MM.1S (cell line): ENCODE data around the gene PEAR1.

ENCODE experiments used
- DNase-seq: peaks from one replicate; pipeline ENCODE4 v3.0.0-alpha.2; 2015
- H2AFZ ChIP-seq: fragments of 300-600 bp; sonication (generic); 2 replicates; pipeline ENCODE4 v1.6.0; 2016; ENCODE audit warnings: antibody characterized with exemption, low read length
- H3F3A ChIP-seq: fragments of 300-600 bp; sonication (generic); 2 replicates; pipeline ENCODE4 v1.6.1; 2016; ENCODE audit warnings: mild to moderate bottlenecking, antibody characterized with exemption, low read length, moderate library complexity, mixed read lengths; ENCODE audit not compliant: insufficient read depth
- H3K27ac ChIP-seq: fragments of 300-600 bp; sonication (generic); 2 replicates; pipeline ENCODE4 v1.5.1; 2016; ENCODE audit warnings: mild to moderate bottlenecking, low read length
- H3K27me3 ChIP-seq: fragments of 300-600 bp; sonication (generic); replicated peaks from 2 replicates; pipeline ENCODE4 v1.6.0; 2016; ENCODE audit warnings: low read length; ENCODE audit not compliant: insufficient read depth
- H3K36me3 ChIP-seq: fragments of 300-600 bp; sonication (generic); replicated peaks from 2 replicates; pipeline ENCODE4 v1.6.1; 2016; ENCODE audit warnings: mild to moderate bottlenecking, low read length, mixed read lengths; ENCODE audit not compliant: insufficient read depth
- H3K4me1 ChIP-seq: fragments of 300-600 bp; sonication (generic); 2 replicates; pipeline ENCODE4 v1.6.1; 2016; ENCODE audit warnings: low read length, mixed read lengths
- H3K4me2 ChIP-seq: fragments of 300-600 bp; sonication (generic); 2 replicates; pipeline ENCODE4 v1.6.0; 2016; ENCODE audit warnings: low read depth, low read length
- H3K4me3 ChIP-seq: fragments of 300-600 bp; sonication (generic); 2 replicates; pipeline ENCODE4 v1.5.1; 2016; ENCODE audit warnings: low read length, mixed read lengths
- H3K79me2 ChIP-seq: fragments of 300-600 bp; sonication (generic); 2 replicates; pipeline ENCODE4 v1.6.1; 2016; ENCODE audit warnings: mixed run types, low read length, mixed read lengths
- H3K9ac ChIP-seq: fragments of 300-600 bp; sonication (generic); 2 replicates; pipeline ENCODE4 v1.6.1; 2016; ENCODE audit warnings: low read length, mixed read lengths
- H3K9me2 ChIP-seq: fragments of 300-600 bp; sonication (generic); replicated peaks from 2 replicates; pipeline ENCODE4 v1.6.1; 2016; ENCODE audit warnings: mild to moderate bottlenecking, low read length, mixed read lengths; ENCODE audit not compliant: insufficient read depth
- H3K9me3 ChIP-seq: fragments of 300-600 bp; sonication (generic); replicated peaks from 2 replicates; pipeline ENCODE4 v1.6.1; 2016; ENCODE audit warnings: mild to moderate bottlenecking, low read length, mixed read lengths; ENCODE audit not compliant: insufficient read depth
- H4K20me1 ChIP-seq: fragments of 300-600 bp; sonication (generic); 2 replicates; pipeline ENCODE4 v1.6.1; 2016; ENCODE audit warnings: mild to moderate bottlenecking, low read length, moderate library complexity, mixed read lengths; ENCODE audit not compliant: insufficient read depth
- EZH2 ChIP-seq: fragments of 300-600 bp; sonication (generic); optimal IDR thresholded peaks from 2 replicates; pipeline ENCODE3; 2017; ENCODE audit warnings: low read depth, mild to moderate bottlenecking, antibody characterized with exemption, low read length, mixed read lengths
- EZH2phosphoT487 ChIP-seq: fragments of 300-600 bp; sonication (generic); IDR thresholded peaks from 2 replicates; pipeline ENCODE4 v1.6.1; 2018; ENCODE audit warnings: antibody characterized with exemption, low read length
- TF ChIP-seq, protein P1 (sequence below): fragments of 300-600 bp; sonication (generic); IDR thresholded peaks from 2 replicates; pipeline ENCODE4 v1.5.1; 2016; ENCODE audit warnings: antibody characterized with exemption, low read length, mixed read lengths

Gene PEAR1

GRCh38 chr1:156883919-156884318 is 9.6 kb upstream of the PEAR1 start:
- Histone ChIP-seq H3K27me3 (peaks cover 35% of the 10 kb centered on the region), H3K36me3 (no peaks in the 10 kb centered on the region), H3K9me2 (no peaks in the 10 kb centered on the region), H3K79me2 (no peaks in the 10 kb centered on the region), H3F3A (no peaks in the 10 kb centered on the region), H3K9ac (no peak overlapping the region), H3K4me2 (no peak overlapping the region), H3K4me1 (peaks cover 11% of the 10 kb centered on the region; the same call in 1 of the 2 replicates), H3K9me3 (no peaks in the 10 kb centered on the region), H2AFZ (no peak overlapping the region), H3K4me3 (no peak overlapping the region), H4K20me1 (no peaks in the 10 kb centered on the region), H3K27ac (no peak overlapping the region)
- TF ChIP-seq, protein P1, sequence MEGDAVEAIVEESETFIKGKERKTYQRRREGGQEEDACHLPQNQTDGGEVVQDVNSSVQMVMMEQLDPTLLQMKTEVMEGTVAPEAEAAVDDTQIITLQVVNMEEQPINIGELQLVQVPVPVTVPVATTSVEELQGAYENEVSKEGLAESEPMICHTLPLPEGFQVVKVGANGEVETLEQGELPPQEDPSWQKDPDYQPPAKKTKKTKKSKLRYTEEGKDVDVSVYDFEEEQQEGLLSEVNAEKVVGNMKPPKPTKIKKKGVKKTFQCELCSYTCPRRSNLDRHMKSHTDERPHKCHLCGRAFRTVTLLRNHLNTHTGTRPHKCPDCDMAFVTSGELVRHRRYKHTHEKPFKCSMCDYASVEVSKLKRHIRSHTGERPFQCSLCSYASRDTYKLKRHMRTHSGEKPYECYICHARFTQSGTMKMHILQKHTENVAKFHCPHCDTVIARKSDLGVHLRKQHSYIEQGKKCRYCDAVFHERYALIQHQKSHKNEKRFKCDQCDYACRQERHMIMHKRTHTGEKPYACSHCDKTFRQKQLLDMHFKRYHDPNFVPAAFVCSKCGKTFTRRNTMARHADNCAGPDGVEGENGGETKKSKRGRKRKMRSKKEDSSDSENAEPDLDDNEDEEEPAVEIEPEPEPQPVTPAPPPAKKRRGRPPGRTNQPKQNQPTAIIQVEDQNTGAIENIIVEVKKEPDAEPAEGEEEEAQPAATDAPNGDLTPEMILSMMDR, result no peak
- no peak for DNase-seq

DNA sequence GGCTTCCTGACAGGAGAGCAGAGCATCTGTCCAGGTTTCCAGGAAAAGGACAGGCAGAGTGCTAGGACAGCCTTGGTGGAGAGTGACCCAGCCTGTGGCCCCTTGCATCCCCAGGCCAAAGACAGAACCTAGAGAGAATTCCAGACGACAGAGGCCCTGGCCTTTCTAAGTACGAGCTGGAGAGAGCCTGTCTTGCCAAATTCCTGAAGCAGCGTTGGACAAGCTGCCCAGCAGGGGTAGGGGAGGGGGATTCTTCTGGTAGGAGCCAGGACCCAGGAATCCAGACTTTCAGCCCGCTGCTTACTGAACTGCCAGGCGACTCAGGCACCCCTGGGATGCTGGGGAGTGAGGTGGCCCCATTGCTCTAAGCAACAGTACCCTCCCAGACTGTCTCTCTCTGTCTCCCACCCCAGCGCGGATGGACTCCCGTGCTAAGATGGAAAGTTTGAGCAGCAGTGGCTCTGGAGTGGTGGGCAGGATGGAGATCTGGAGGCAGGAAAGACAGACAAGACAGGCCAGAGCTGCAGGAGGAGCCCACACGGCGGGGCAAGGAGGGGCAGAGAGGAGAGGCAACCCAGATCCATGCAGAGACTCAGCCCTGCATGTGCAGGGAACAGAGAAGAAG is 8.8 kb upstream of the PEAR1 start:
- Histone ChIP-seq H3K9me2 (no peaks in the 10 kb centered on the region), H3K79me2 (no peaks in the 10 kb centered on the region), H4K20me1 (no peaks in the 10 kb centered on the region), H3K27me3 (peaks cover 30% of the 10 kb centered on the region), H3K4me3 (no peak overlapping the region), H3K4me1 (peaks cover 11% of the 10 kb centered on the region; the same call in 1 of the 2 replicates), H3K27ac (no peak overlapping the region), H3F3A (no peaks in the 10 kb centered on the region), H3K9ac (no peak overlapping the region), H3K9me3 (no peaks in the 10 kb centered on the region), H2AFZ (no peak overlapping the region), H3K4me2 (no peak overlapping the region), H3K36me3 (no peaks in the 10 kb centered on the region)
- DNase-seq, result no peak
- TF ChIP-seq EZH2 (no peak), EZH2phosphoT487 (no peak)
- TF ChIP-seq, protein P1, result no peak

- Histone ChIP-seq H3K9me2 (no peaks in the 10 kb centered on the region), H3K9me3 (no peaks in the 10 kb centered on the region), H3K27ac (no peak overlapping the region), H3K4me1 (peaks cover 8% of the 10 kb centered on the region; the same call in 1 of the 2 replicates), H3K4me3 (no peak overlapping the region), H3K4me2 (no peak overlapping the region), H3K79me2 (no peaks in the 10 kb centered on the region), H3K36me3 (no peaks in the 10 kb centered on the region), H2AFZ (no peak overlapping the region), H3F3A (no peaks in the 10 kb centered on the region), H3K9ac (no peak overlapping the region), H3K27me3 (peaks cover 30% of the 10 kb centered on the region), H4K20me1 (no peaks in the 10 kb centered on the region)
- DNase-seq, result no peak
- no peak for TF ChIP-seq EZH2
- TF ChIP-seq, protein P1, result no peak
- no peak for TF ChIP-seq EZH2phosphoT487
Observed at GRCh38 chr1:156885314-156885713, 8.2 kb upstream of the PEAR1 start.
